Measurements from ENCODE around the gene FBXO38.

The FBXO38 gene

GRCh38 chr5:148401604-148402003 lies 17.8 kb downstream of the FBXO38 start:
- Histone ChIP-seq H3K9me3 (ENCODE audit: control insufficient read depth, low read length) (no peaks in the 10 kb centered on the region), H3K27me3 (ENCODE audit: control insufficient read depth, insufficient read depth, low read length) (no peaks in the 10 kb centered on the region), H2AFZ (no peak overlapping the region), H3K4me1 (peaks cover 8% of the 10 kb centered on the region), H3K27ac (no peak overlapping the region), H3K9ac (no peak overlapping the region), H3K79me2 (no peaks in the 10 kb centered on the region), H3K4me2 (ENCODE audit: low read length) (no peak overlapping the region), H3K4me3 (ENCODE audit: low read depth, low read length) (no peak overlapping the region), H3K36me3 (ENCODE audit: control insufficient read depth, insufficient read depth, low read length) (no peaks in the 10 kb centered on the region)
- TF ChIP-seq, protein P1, sequence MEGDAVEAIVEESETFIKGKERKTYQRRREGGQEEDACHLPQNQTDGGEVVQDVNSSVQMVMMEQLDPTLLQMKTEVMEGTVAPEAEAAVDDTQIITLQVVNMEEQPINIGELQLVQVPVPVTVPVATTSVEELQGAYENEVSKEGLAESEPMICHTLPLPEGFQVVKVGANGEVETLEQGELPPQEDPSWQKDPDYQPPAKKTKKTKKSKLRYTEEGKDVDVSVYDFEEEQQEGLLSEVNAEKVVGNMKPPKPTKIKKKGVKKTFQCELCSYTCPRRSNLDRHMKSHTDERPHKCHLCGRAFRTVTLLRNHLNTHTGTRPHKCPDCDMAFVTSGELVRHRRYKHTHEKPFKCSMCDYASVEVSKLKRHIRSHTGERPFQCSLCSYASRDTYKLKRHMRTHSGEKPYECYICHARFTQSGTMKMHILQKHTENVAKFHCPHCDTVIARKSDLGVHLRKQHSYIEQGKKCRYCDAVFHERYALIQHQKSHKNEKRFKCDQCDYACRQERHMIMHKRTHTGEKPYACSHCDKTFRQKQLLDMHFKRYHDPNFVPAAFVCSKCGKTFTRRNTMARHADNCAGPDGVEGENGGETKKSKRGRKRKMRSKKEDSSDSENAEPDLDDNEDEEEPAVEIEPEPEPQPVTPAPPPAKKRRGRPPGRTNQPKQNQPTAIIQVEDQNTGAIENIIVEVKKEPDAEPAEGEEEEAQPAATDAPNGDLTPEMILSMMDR (IDR thresholded peaks at IDR 0.05), result no peak

DNA sequence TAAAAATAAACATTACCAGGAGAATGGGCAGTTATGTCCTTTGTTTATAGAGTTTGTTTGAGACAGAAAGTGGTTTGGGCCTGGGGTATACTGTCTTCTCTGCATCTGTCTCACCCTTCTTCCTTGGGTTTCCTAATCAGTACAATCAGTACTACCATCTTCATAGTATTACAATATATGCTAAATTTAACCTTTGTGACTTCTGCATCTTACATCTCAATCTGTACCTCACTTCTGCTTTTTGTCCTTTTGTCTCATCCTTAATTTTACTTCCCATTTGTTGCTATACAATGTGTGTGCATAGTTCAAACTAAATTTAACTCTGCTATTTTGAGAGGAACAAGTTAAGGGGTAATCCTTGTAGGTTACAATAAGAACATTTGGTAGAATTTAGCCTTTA lies 19.6 kb downstream of the FBXO38 start:
- Histone ChIP-seq H3K27ac (no peak overlapping the region), H3K4me1 (peaks cover under 1% of the 10 kb centered on the region), H3K27me3 (ENCODE audit: control insufficient read depth, insufficient read depth, low read length) (no peaks in the 10 kb centered on the region), H3K4me3 (ENCODE audit: low read depth, low read length) (no peak overlapping the region), H3K9me3 (ENCODE audit: control insufficient read depth, low read length) (no peaks in the 10 kb centered on the region), H2AFZ (no peak overlapping the region), H3K9ac (no peak overlapping the region), H3K4me2 (ENCODE audit: low read length) (no peak overlapping the region), H3K79me2 (no peaks in the 10 kb centered on the region), H3K36me3 (ENCODE audit: control insufficient read depth, insufficient read depth, low read length) (no peaks in the 10 kb centered on the region)
- TF ChIP-seq, protein P1 (IDR thresholded peaks at IDR 0.05), result no peak

- H3K27ac ChIP-seq, result no peak overlapping the region
- H3K4me2 ChIP-seq (ENCODE audit: low read length), result no peak overlapping the region
- H3K79me2 ChIP-seq, result no peaks in the 10 kb centered on the region
- H2AFZ ChIP-seq, result no peak overlapping the region
- no peaks in the 10 kb centered on the region for H3K27me3 ChIP-seq (ENCODE audit: control insufficient read depth, insufficient read depth, low read length)
- no peaks in the 10 kb centered on the region for H3K4me1 ChIP-seq
- TF ChIP-seq, protein P1 (IDR thresholded peaks at IDR 0.05), result no peak
- H3K9me3 ChIP-seq (ENCODE audit: control insufficient read depth, low read length), result no peaks in the 10 kb centered on the region
- H3K4me3 ChIP-seq (ENCODE audit: low read depth, low read length), result no peak overlapping the region
- no peak overlapping the region for H3K9ac ChIP-seq
- H3K36me3 ChIP-seq (ENCODE audit: control insufficient read depth, insufficient read depth, low read length), result no peaks in the 10 kb centered on the region
Measured at GRCh38 chr5:148406406-148406805, 22.6 kb downstream of the FBXO38 start.

- H3K27me3 ChIP-seq (ENCODE audit: control insufficient read depth, insufficient read depth, low read length), result no peaks in the 10 kb centered on the region
- H3K9ac ChIP-seq, result no peak overlapping the region
- H3K4me1 ChIP-seq, result no peaks in the 10 kb centered on the region
- H3K36me3 ChIP-seq (ENCODE audit: control insufficient read depth, insufficient read depth, low read length), result no peaks in the 10 kb centered on the region
- H3K4me2 ChIP-seq (ENCODE audit: low read length), result no peak overlapping the region
- H3K9me3 ChIP-seq (ENCODE audit: control insufficient read depth, low read length), result no peaks in the 10 kb centered on the region
- H3K79me2 ChIP-seq, result no peaks in the 10 kb centered on the region
- no peak overlapping the region for H2AFZ ChIP-seq
- no peak overlapping the region for H3K27ac ChIP-seq
- TF ChIP-seq, protein P1 (IDR thresholded peaks at IDR 0.05), result no peak
- H3K4me3 ChIP-seq (ENCODE audit: low read depth, low read length), result no peak overlapping the region
Measured at GRCh38 chr5:148408092-148408491, 24.3 kb downstream of the FBXO38 start.

DNA sequence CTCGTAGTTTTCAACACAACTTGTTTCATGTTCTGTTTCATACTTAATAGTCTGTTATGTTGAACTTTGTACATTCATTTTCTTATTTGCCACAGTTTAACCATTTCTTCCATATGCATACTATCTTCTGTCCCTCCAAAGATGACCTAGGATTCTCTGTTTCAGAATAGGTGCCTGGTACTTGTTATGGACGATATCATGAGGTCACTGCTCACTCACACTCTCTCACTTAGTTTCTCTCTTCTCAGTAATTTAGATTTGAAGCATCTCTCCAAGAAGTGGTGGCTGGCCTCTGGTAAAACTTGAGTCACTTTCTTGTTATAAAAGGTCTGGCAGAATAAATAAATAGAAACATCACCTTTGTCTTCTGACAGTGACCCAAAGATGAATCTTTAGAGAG lies 28.4 kb downstream of the FBXO38 start:
- Histone ChIP-seq H3K36me3 (ENCODE audit: control insufficient read depth, insufficient read depth, low read length) (no peaks in the 10 kb centered on the region), H3K79me2 (no peaks in the 10 kb centered on the region), H3K27me3 (ENCODE audit: control insufficient read depth, insufficient read depth, low read length) (no peaks in the 10 kb centered on the region), H3K9ac (no peak overlapping the region), H3K4me2 (ENCODE audit: low read length) (no peak overlapping the region), H3K9me3 (ENCODE audit: control insufficient read depth, low read length) (no peaks in the 10 kb centered on the region), H3K4me3 (ENCODE audit: low read depth, low read length) (no peak overlapping the region), H2AFZ (no peak overlapping the region), H3K4me1 (no peaks in the 10 kb centered on the region), H3K27ac (no peak overlapping the region)
- TF ChIP-seq, protein P1 (IDR thresholded peaks at IDR 0.05), result no peak
